IMR-90 (cell line): ENCODE results near the gene HERC4. TPM values are rescaled to one million over a fixed set of nuclear protein-coding genes. Genes with fewer than 3 reads are reported as not detected.

ENCODE experiments used
- ATAC-seq: fragments of 200-7000 bp; cut with Tn5 transposase; 2 replicates; pipeline ENCODE4 v1.9.1; 2020; ENCODE audit warnings: low read depth, mild to moderate bottlenecking, moderate library complexity
- BruUV-seq: library from RNA; stranded (reverse); fragments of 400-500 nt; replicated peaks from 2 replicates; lab custom pipeline; 2021; lab: Mats Ljungman, UMichigan
- CTCF ChIA-PET: fragments of 300-600 bp; formaldehyde crosslinking; extraction: SDS; loops from one replicate; lab custom pipeline; 2021; ENCODE audit warnings: antibody characterized with exemption; lab: Yijun Ruan, JAX
- POLR2A ChIA-PET: fragments of 300-600 bp; sonication (Branson Sonifier 250); formaldehyde crosslinking; loops from one replicate; lab custom pipeline; 2022; ENCODE audit warnings: antibody characterized with exemption; ENCODE audit not compliant: unreplicated experiment; lab: Charles Lee
- DNase-seq: peaks from one replicate; pipeline ENCODE4 v3.0.0; 2013
- H2AFZ ChIP-seq: replicated peaks from 2 replicates; pipeline ENCODE3; 2013; ENCODE audit warnings: low read length, mild to moderate bottlenecking; ENCODE audit not compliant: poor library complexity
- H2AK5ac ChIP-seq: 2 replicates; pipeline ENCODE4 v1.6.1; 2013; ENCODE audit warnings: low read depth, low read length, inconsistent platforms
- H2AK9ac ChIP-seq: replicated peaks from 2 replicates; pipeline ENCODE3; 2013; ENCODE audit warnings: mild to moderate bottlenecking, low read depth, low read length, moderate library complexity; ENCODE audit not compliant: poor library complexity
- H2BK120ac ChIP-seq: 2 replicates; pipeline ENCODE4 v1.6.1; 2013; ENCODE audit warnings: low read depth, low read length, inconsistent platforms
- H2BK15ac ChIP-seq: 3 replicates; pipeline ENCODE4 v1.6.1; 2013; ENCODE audit warnings: low read depth, low read length, inconsistent platforms
- H2BK20ac ChIP-seq: 2 replicates; pipeline ENCODE4 v1.6.1; 2013; ENCODE audit warnings: low read depth, mild to moderate bottlenecking, inconsistent platforms, low read length, moderate library complexity
- H2BK5ac ChIP-seq: 2 replicates; pipeline ENCODE4 v1.6.1; 2013; ENCODE audit warnings: mild to moderate bottlenecking, low read depth, low read length, inconsistent platforms; ENCODE audit not compliant: poor library complexity, severe bottlenecking
- H3K14ac ChIP-seq: replicated peaks from 2 replicates; pipeline ENCODE4 v1.6.1; 2013; ENCODE audit warnings: low read depth, low read length, inconsistent platforms
- H3K18ac ChIP-seq: 2 replicates; pipeline ENCODE4 v1.6.1; 2013; ENCODE audit warnings: low read depth, low read length, control low read depth
- H3K23ac ChIP-seq: 2 replicates; pipeline ENCODE4 v1.6.1; 2013; ENCODE audit warnings: low read depth, low read length, inconsistent platforms
- H3K27ac ChIP-seq: 2 replicates; pipeline ENCODE4 v1.5.1; 2013; ENCODE audit warnings: mild to moderate bottlenecking, control low read depth, low read length; ENCODE audit not compliant: insufficient read depth
- H3K27me3 ChIP-seq: 2 replicates; pipeline ENCODE4 v1.6.1; 2013; ENCODE audit warnings: low read length; ENCODE audit not compliant: control insufficient read depth, insufficient read depth
- H3K36me3 ChIP-seq: 2 replicates; pipeline ENCODE4 v1.6.1; 2013; ENCODE audit warnings: low read length, mixed read lengths; ENCODE audit not compliant: control insufficient read depth, insufficient read depth
- H3K4ac ChIP-seq: 2 replicates; pipeline ENCODE4 v1.6.1; 2013; ENCODE audit warnings: low read depth, low read length, inconsistent platforms
- H3K4me1 ChIP-seq: 2 replicates; pipeline ENCODE4 v1.6.1; 2013; ENCODE audit warnings: low read length, mixed read lengths; ENCODE audit not compliant: control insufficient read depth, insufficient read depth
- H3K4me2 ChIP-seq: 2 replicates; pipeline ENCODE4 v1.6.1; 2013; ENCODE audit warnings: low read depth, mild to moderate bottlenecking, control low read depth, low read length, moderate library complexity
- H3K4me3 ChIP-seq: 2 replicates; pipeline ENCODE4 v1.5.1; 2013; ENCODE audit warnings: low read depth, mild to moderate bottlenecking, control low read depth, low read length, moderate library complexity; ENCODE audit not compliant: insufficient read depth
- H3K56ac ChIP-seq: 2 replicates; pipeline ENCODE4 v1.6.1; 2013; ENCODE audit warnings: low read length, inconsistent platforms; ENCODE audit not compliant: insufficient read depth; ENCODE audit errors: extremely low read depth
- H3K79me1 ChIP-seq, 2 experiments: 2 replicates each; pipeline ENCODE4 v1.6.1; 2013; ENCODE audit warnings: low read length in 2 of 2, inconsistent platforms in 1 of 2, low read depth in 1 of 2
- H3K9ac ChIP-seq: 2 replicates; pipeline ENCODE4 v1.6.1; 2013; ENCODE audit warnings: low read depth, low read length, control low read depth
- H3K9me1 ChIP-seq: 2 replicates; pipeline ENCODE4 v1.6.1; 2013; ENCODE audit warnings: low read length, inconsistent platforms; ENCODE audit not compliant: insufficient read depth
- H3K9me3 ChIP-seq: 2 replicates; pipeline ENCODE4 v1.6.1; 2013; ENCODE audit warnings: low read length; ENCODE audit not compliant: control insufficient read depth, insufficient read depth
- H4K20me1 ChIP-seq: 2 replicates; pipeline ENCODE4 v1.6.1; 2013; ENCODE audit warnings: low read length, inconsistent platforms; ENCODE audit not compliant: insufficient read depth
- H4K5ac ChIP-seq: 2 replicates; pipeline ENCODE4 v1.6.1; 2013; ENCODE audit warnings: mild to moderate bottlenecking, low read depth, low read length, control low read depth
- H4K8ac ChIP-seq, 2 experiments: 2 replicates each; pipeline ENCODE4 v1.6.1; 2013; ENCODE audit warnings: low read depth in 2 of 2, low read length in 2 of 2, control low read depth in 1 of 2, inconsistent platforms in 1 of 2
- H4K91ac ChIP-seq: 2 replicates; pipeline ENCODE4 v1.6.1; 2013; ENCODE audit warnings: low read depth, low read length, inconsistent platforms; ENCODE audit not compliant: insufficient read depth
- CHD1 ChIP-seq: IDR thresholded peaks from 2 replicates; pipeline ENCODE4 v1.6.1; 2012; ENCODE audit warnings: low read depth, low read length, improper control_type of control experiment
- FOS ChIP-seq: fragments of 150-350 bp; IDR thresholded peaks from 2 replicates; pipeline ENCODE4 v1.6.1; 2016; ENCODE audit warnings: low read depth, low read length
- MAFK ChIP-seq: IDR thresholded peaks from 2 replicates; pipeline ENCODE4 v1.6.1; 2012; ENCODE audit warnings: low read depth, low read length, improper control_type of control experiment
- MAZ ChIP-seq: IDR thresholded peaks from 2 replicates; pipeline ENCODE4 v1.6.1; 2012; ENCODE audit warnings: low read depth, mild to moderate bottlenecking, low read length, improper control_type of control experiment, moderate library complexity, borderline replicate concordance
- MXI1 ChIP-seq: IDR thresholded peaks from 2 replicates; pipeline ENCODE4 v1.6.1; 2012; ENCODE audit warnings: low read depth, mild to moderate bottlenecking, low read length, moderate library complexity, borderline replicate concordance
- NFE2L2 ChIP-seq: fragments of 150-350 bp; IDR thresholded peaks from 2 replicates; pipeline ENCODE4 v1.6.1; 2016; ENCODE audit warnings: low read depth, mild to moderate bottlenecking, low read length
- POLR2A ChIP-seq: IDR thresholded peaks from 2 replicates; pipeline ENCODE4 v1.6.1; 2012; ENCODE audit warnings: mild to moderate bottlenecking, low read depth, low read length
- RCOR1 ChIP-seq: IDR thresholded peaks from 2 replicates; pipeline ENCODE4 v1.6.1; 2012; ENCODE audit warnings: mild to moderate bottlenecking, low read length, improper control_type of control experiment; ENCODE audit not compliant: insufficient replicate concordance
- RFX5 ChIP-seq: IDR thresholded peaks from 2 replicates; pipeline ENCODE4 v1.8.0; 2012; ENCODE audit warnings: low read depth, mild to moderate bottlenecking, low read length, moderate library complexity
- SMC3 ChIP-seq: fragments of 150-350 bp; IDR thresholded peaks from 2 replicates; pipeline ENCODE4 v1.6.1; 2016; ENCODE audit warnings: low read depth, mild to moderate bottlenecking, antibody characterized with exemption, low read length, moderate library complexity
- WGBS, 2 experiments: methylation state at CpG; one replicate each; pipeline versions ENCODE4 v1.1.5 to v1.1.7; 2013; ENCODE audit warnings: missing lambda C conversion rate in 2 of 2; ENCODE audit not compliant: insufficient read length in 1 of 2; ENCODE audit errors: extremely low coverage in 2 of 2; 5-methylcytosine and 5-hydroxymethylcytosine counted together
- dilution Hi-C: fragments of 300-500 bp; cut with HindIII; formaldehyde crosslinking; loops from one replicate; pipeline ENCODE4 v1.14.3; 2018; ENCODE audit warnings: low sequenced_read_pairs; ENCODE audit not compliant: unreplicated experiment
- in situ Hi-C: fragments of 300-500 bp; cut with MboI; formaldehyde crosslinking; loops from 3 replicates; pipeline ENCODE4 v1.14.3; 2019; ENCODE audit warnings: low sequenced_read_pairs, inconsistent platforms, mixed read lengths
- intact Hi-C: fragments of 100-400 bp; cut with micrococcal nuclease; formaldehyde crosslinking; loops from 2 replicates; pipeline ENCODE4 v1.10.0; 2022
- polyA plus RNA-seq, 3 experiments: library from polyadenylated mRNA; depleted of rRNA; stranded (reverse); fragments of >200 nt; gene quantifications; 2 replicates each; pipeline ENCODE4 v1.2.3, GENCODE V29; 2012; ENCODE audit warnings: low replicate concordance in 1 of 3
- total RNA-seq: library from RNA; depleted of rRNA; stranded (reverse); fragments of >200 nt; gene quantifications from 2 replicates; pipeline ENCODE4 v1.2.3, GENCODE V29; 2012
- TF ChIP-seq, protein P1 (sequence below): conservative IDR thresholded peaks from 2 replicates; pipeline ENCODE4 v1.5.1; 2012; ENCODE audit warnings: mild to moderate bottlenecking, low read depth, low read length, improper control_type of control experiment
- TF ChIP-seq, protein P2 (sequence below): fragments of 150-350 bp; IDR thresholded peaks from 2 replicates; pipeline ENCODE4 v1.6.1; 2017; ENCODE audit warnings: mild to moderate bottlenecking, antibody characterized with exemption, low read length, low read depth
- TF ChIP-seq, protein P3 (sequence below): fragments of 150-350 bp; IDR thresholded peaks from 2 replicates; pipeline ENCODE4 v1.6.1; 2016; ENCODE audit warnings: low read depth, mild to moderate bottlenecking, low read length, moderate library complexity, borderline replicate concordance

HERC4 gene
- total and polyA plus RNA-seq, 2 of the 4 experiments (the other 2 are of a cell fraction): 66.6 to 92.8 TPM

DNA sequence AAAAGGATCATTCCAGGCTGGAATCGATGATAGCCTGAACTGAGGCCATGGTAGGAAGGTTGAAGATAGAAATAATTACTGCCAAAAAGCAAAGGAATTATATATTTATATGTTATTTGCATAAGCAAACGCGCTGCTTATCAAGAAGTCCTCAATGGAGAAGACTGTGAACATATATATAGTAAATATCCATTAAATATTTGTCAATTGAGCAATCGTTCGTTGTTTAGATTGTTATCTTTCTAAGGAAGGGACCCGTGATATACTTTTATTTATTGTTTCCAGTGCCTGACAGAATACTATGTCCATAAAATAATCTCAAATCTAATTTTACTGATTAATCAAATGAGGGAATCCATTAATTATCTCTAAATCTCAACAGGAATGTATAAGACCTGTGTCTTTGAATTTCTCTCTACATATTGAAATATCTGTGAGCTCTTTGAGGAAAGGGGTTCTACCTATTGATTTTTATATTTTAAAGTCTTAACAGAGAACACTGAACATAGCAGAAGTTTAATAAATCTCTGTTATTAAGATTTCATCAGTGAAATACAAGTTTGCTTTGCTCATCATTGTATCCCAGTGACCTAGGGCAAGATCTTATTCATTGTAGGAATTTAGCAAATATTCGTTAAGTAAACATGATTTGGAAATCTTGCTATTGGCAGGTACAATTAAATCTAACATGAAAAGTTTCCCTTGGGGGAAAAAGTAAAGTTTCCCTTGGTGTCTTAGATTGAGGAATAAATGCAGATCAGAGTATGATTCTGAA lies 12.0 kb upstream of the HERC4 start:
- POLR2A ChIA-PET: no interaction called here
- CTCF ChIA-PET: interaction anchor here (2.4 kb wide), 1 partner anchor 68 kb away, joined by 7 read pairs; no protein-coding TSS in a partner anchor
- TF ChIP-seq CHD1: no peak
- no peak for TF ChIP-seq MAZ
- no peak for TF ChIP-seq POLR2A
- TF ChIP-seq RCOR1: no peak
- TF ChIP-seq, protein P1, sequence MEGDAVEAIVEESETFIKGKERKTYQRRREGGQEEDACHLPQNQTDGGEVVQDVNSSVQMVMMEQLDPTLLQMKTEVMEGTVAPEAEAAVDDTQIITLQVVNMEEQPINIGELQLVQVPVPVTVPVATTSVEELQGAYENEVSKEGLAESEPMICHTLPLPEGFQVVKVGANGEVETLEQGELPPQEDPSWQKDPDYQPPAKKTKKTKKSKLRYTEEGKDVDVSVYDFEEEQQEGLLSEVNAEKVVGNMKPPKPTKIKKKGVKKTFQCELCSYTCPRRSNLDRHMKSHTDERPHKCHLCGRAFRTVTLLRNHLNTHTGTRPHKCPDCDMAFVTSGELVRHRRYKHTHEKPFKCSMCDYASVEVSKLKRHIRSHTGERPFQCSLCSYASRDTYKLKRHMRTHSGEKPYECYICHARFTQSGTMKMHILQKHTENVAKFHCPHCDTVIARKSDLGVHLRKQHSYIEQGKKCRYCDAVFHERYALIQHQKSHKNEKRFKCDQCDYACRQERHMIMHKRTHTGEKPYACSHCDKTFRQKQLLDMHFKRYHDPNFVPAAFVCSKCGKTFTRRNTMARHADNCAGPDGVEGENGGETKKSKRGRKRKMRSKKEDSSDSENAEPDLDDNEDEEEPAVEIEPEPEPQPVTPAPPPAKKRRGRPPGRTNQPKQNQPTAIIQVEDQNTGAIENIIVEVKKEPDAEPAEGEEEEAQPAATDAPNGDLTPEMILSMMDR: no peak
- TF ChIP-seq MXI1: no peak
- no peak for TF ChIP-seq MAFK
- TF ChIP-seq NFE2L2: no peak
- no peak for TF ChIP-seq SMC3
- TF ChIP-seq, protein P2, sequence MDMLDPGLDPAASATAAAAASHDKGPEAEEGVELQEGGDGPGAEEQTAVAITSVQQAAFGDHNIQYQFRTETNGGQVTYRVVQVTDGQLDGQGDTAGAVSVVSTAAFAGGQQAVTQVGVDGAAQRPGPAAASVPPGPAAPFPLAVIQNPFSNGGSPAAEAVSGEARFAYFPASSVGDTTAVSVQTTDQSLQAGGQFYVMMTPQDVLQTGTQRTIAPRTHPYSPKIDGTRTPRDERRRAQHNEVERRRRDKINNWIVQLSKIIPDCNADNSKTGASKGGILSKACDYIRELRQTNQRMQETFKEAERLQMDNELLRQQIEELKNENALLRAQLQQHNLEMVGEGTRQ: no peak
- TF ChIP-seq, protein P3, sequence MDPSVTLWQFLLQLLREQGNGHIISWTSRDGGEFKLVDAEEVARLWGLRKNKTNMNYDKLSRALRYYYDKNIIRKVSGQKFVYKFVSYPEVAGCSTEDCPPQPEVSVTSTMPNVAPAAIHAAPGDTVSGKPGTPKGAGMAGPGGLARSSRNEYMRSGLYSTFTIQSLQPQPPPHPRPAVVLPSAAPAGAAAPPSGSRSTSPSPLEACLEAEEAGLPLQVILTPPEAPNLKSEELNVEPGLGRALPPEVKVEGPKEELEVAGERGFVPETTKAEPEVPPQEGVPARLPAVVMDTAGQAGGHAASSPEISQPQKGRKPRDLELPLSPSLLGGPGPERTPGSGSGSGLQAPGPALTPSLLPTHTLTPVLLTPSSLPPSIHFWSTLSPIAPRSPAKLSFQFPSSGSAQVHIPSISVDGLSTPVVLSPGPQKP: no peak
- no peak for TF ChIP-seq FOS
- no peak for TF ChIP-seq RFX5

More for the DNA sequence above, 12.0 kb upstream of the HERC4 start:
- Histone ChIP-seq H4K91ac (peak overlapping the region; percentile 97; the same call in 1 of the 2 replicates), H3K79me1 (peaks cover 7% of the 10 kb centered on the region in 2 experiments; a peak in 3 of 4 replicates), H3K9me1 (no peaks in the 10 kb centered on the region), H3K4me3 (no peak overlapping the region), H3K18ac (peak overlapping the region; percentile 59; the same call in 1 of the 2 replicates), H3K4me2 (no peak overlapping the region), H2AFZ (no peak overlapping the region), H3K56ac (peak overlapping the region; percentile 88; the same call in 1 of the 2 replicates), H3K27ac (peak overlapping the region; percentile 54; the same call in 1 of the 2 replicates), H3K4me1 (peaks cover 13% of the 10 kb centered on the region), H2BK15ac (peak overlapping the region; percentile 98; the same call in 2 of the 3 replicates), H2AK5ac (0 out of 2 replicates have a peak overlapping the region, but pooled peaks have one; percentile 49), H2BK20ac (peak overlapping the region; percentile 95; the same call in 1 of the 2 replicates), H4K20me1 (no peaks in the 10 kb centered on the region), H4K8ac (peak overlapping the region; percentile 97 to 98), H3K9me3 (no peaks in the 10 kb centered on the region), H3K14ac (no peak overlapping the region), H3K27me3 (no peaks in the 10 kb centered on the region), H3K23ac (no peak overlapping the region), H2BK120ac (peak overlapping the region; percentile 89), H2BK5ac (peak overlapping the region; percentile 76), H3K4ac (peak overlapping the region; percentile 71), H3K9ac (peak overlapping the region; percentile 3; the same call in 1 of the 2 replicates), H3K36me3 (no peaks in the 10 kb centered on the region), H2AK9ac (no peak overlapping the region), H4K5ac (peak overlapping the region; percentile 47; the same call in 1 of the 2 replicates)
- no peak for DNase-seq
- dilution Hi-C loops: no loop called here
- no TSS peak for BruUV-seq
- in situ Hi-C loops: loop anchor here (5.0 to 10.0 kb wide), 3 partner anchors 65 to 215 kb away; no protein-coding TSS in a partner anchor
- whole genome bisulfite sequencing, 2 experiments: no CpG with 5 or more reads among the region's 7 CpGs
- intact Hi-C loops: loop anchor here (1.0 kb wide), 1 partner anchor 121 kb away; no protein-coding TSS in a partner anchor
- ATAC-seq: no peak
